IPS-11a (cell line): ENCODE results near the gene DGKE.

Source experiments
- H3K4me3 ChIP-seq: one replicate; pipeline ENCODE4 v1.5.1; 2013; ENCODE audit warnings: low read depth, low read length, control low read depth

Gene DGKE

GRCh38 chr17:56845934-56846333 is 12.0 kb downstream of the DGKE start:
- H3K4me3 ChIP-seq: no peak overlapping the region

DNA sequence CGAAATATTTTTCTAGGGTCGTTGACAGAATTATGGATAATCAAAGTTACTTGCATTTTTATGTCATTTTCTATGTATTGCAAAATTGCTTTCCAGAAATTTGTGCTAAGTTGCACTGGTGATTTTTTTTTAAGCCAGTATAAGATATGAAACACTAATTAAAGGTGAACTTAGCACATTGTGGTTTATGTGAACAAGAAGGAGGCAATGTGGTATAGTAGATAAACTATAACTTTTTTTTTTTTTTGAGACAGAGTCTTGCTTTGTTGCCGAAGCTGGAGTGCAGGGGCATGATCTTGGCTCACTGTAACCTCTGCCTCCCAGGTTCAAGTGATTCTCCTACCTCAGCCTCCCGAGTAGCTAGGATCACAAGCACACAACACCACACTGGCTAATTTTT is 13.2 kb downstream of the DGKE start:
- no peak overlapping the region for H3K4me3 ChIP-seq

DNA sequence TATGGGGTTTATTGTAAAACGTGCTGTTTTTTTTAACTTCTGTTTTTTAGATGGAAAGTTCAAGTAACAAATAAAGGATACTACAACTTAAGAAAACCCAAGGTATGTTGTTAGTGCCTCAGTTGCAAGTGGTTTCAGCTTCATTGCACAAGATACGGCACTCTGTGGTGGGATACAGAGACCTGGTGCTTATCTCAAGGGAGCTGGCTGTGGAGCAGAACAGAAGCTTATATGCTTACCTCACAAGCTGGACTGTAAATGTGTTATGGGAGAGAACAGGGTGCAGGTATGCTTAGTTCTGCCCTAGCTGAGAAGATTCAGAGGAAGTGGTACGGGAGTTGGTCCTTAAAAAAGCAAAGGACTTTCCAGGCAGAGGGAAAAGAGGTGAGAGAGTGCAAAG is 15.2 kb downstream of the DGKE start:
- H3K4me3 ChIP-seq: no peak overlapping the region

DNA sequence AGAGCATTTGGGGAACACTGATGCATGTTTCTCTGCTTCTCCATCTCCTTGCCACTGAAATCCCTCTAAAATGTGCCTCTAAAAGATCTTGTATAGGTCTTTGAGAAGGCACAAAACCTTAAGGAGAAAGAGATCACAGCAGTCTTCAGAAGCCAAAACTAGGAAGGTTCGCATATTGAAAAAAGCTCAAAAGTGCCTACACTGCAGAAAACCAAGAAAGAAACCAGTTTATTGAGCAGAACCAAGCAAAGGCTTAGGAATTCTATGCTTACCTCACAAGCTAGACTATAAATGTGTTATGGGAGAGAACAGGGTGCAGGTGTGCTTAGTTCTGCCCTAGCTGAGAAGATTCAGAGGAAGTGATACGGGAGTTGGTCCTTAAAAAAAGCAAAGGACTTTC is 16.6 kb downstream of the DGKE start:
- H3K4me3 ChIP-seq: no peak overlapping the region

GRCh38 chr17:56851008-56851407 is 17.1 kb downstream of the DGKE start:
- H3K4me3 ChIP-seq: no peak overlapping the region

GRCh38 chr17:56861899-56862298 is 27.9 kb downstream of the DGKE start:
- no peak overlapping the region for H3K4me3 ChIP-seq

GRCh38 chr17:56863974-56864373 is 30.0 kb downstream of the DGKE start:
- no peak overlapping the region for H3K4me3 ChIP-seq

- H3K4me3 ChIP-seq: no peak overlapping the region
These were observed 32.1 kb downstream of the DGKE start for GRCh38 chr17:56866076-56866475.

GRCh38 chr17:56866496-56866895 is 32.5 kb downstream of the DGKE start:
- no peak overlapping the region for H3K4me3 ChIP-seq

DNA sequence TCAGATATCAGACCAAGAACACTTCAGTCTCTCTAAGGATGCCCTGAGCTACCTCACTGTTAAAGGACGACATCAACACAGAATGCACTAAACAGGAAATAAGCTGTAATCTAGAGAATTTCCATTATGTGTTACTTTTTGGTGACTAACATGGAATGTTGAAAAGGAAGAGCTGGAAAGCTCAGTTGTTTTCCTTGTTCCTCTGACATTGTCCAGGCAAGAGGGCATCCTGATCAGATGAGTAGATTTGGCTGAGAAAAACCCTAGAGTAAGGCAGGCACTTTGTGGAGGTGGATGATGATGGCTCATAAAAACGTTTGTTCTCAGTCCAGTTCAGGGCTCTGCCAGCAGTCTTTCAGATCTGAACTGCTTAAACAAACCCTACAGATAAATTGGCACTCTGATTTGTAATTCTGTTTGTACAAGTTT is 34.0 kb downstream of the DGKE start:
- no peak overlapping the region for H3K4me3 ChIP-seq

GRCh38 chr17:56868716-56869115 is 34.8 kb downstream of the DGKE start:
- no peak overlapping the region for H3K4me3 ChIP-seq

GRCh38 chr17:56870081-56870651 is 36.2 kb downstream of the DGKE start:
- H3K4me3 ChIP-seq: no peak overlapping the region

- no peak overlapping the region for H3K4me3 ChIP-seq
These were observed 42.8 kb downstream of the DGKE start for GRCh38 chr17:56876766-56877179.

DNA sequence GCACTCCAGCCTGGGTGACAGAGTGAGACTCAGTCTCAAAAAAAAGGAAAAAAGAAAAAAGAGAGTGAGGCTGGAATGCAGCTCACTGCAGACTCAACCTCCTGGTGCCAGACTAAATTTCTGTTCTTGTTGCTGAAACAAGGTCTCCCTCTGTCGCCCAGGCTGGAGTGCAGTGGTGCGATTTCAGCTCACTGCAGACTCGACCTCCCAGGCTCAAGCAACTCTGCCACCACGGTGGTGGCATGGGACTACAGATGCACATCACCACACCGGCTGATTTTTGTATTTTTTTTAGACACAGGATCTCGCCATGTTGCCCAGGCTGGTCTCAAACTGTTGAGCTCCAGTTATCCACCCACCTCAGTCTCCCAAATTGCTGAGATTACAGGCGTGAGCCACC is 45.3 kb downstream of the DGKE start:
- no peak overlapping the region for H3K4me3 ChIP-seq

GRCh38 chr17:56880133-56880532 is 46.2 kb downstream of the DGKE start:
- no peak overlapping the region for H3K4me3 ChIP-seq

GRCh38 chr17:56880571-56880970 is 46.6 kb downstream of the DGKE start:
- H3K4me3 ChIP-seq: no peak overlapping the region

- H3K4me3 ChIP-seq: no peak overlapping the region
These were observed 47.8 kb downstream of the DGKE start for GRCh38 chr17:56881685-56882295.

DNA sequence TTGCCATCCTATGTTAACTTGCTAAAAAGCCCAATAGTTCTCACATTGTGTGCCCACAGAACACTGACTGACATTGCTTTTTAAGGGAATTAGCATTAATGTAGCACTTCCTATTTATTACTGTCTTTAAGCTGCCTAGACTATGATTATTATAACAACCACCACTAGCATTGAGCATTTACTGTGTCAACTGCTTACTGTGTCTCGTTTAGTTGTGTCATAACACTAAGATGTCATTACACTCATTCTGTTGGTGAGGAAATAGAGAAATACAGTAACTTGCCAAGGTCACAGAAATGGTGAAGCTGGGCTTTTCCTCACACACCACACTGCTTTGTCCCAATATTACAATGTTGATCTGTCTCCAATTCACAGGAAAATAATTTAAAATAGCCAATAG is 49.7 kb downstream of the DGKE start:
- no peak overlapping the region for H3K4me3 ChIP-seq

- H3K4me3 ChIP-seq: no peak overlapping the region
These were observed 50.7 kb downstream of the DGKE start for GRCh38 chr17:56884483-56885311.

GRCh38 chr17:56885312-56885657 is 51.3 kb downstream of the DGKE start:
- no peak overlapping the region for H3K4me3 ChIP-seq

- no peak overlapping the region for H3K4me3 ChIP-seq
These were observed 52.4 kb downstream of the DGKE start for GRCh38 chr17:56886288-56886731.

DNA sequence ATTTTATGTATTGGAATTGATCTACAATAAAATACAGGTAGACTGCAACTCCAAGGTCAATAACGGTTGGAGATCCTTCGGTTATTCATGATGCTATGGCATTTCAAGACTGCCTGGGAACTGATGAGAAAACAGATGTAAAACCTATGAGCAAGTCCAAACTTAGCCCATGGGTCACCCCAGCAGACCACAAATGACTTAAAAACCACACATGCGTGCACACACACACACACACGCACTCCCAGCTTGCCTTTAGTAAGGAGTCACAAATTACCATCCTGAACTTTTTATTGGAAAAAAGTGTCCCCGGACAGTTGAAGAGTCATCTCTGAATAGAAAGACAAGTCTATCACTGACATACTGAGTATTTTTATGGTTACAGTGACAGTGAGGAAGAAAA is 53.2 kb downstream of the DGKE start:
- no peak overlapping the region for H3K4me3 ChIP-seq
